GM12865 (cell line): Measurements from ENCODE around the gene FADS1.

Source experiments
- DNase-seq: peaks from one replicate; pipeline ENCODE4 v3.0.0; 2010; ENCODE audit warnings: low read depth
- H3K4me3 ChIP-seq: 2 replicates; pipeline ENCODE4 v1.5.1; 2011; ENCODE audit warnings: mild to moderate bottlenecking, low read depth, low read length, control low read depth
- TF ChIP-seq, protein P1 (sequence below): IDR thresholded peaks from 2 replicates; pipeline ENCODE4 v1.5.1; 2011; ENCODE audit warnings: low read length, control low read depth, low read depth, inconsistent platforms; ENCODE audit not compliant: insufficient read depth; ENCODE audit errors: missing control alignments

The FADS1 gene

GRCh38 chr11:61812736-61813411, 3.9 kb downstream of the FADS1 start:
- TF ChIP-seq, protein P1, sequence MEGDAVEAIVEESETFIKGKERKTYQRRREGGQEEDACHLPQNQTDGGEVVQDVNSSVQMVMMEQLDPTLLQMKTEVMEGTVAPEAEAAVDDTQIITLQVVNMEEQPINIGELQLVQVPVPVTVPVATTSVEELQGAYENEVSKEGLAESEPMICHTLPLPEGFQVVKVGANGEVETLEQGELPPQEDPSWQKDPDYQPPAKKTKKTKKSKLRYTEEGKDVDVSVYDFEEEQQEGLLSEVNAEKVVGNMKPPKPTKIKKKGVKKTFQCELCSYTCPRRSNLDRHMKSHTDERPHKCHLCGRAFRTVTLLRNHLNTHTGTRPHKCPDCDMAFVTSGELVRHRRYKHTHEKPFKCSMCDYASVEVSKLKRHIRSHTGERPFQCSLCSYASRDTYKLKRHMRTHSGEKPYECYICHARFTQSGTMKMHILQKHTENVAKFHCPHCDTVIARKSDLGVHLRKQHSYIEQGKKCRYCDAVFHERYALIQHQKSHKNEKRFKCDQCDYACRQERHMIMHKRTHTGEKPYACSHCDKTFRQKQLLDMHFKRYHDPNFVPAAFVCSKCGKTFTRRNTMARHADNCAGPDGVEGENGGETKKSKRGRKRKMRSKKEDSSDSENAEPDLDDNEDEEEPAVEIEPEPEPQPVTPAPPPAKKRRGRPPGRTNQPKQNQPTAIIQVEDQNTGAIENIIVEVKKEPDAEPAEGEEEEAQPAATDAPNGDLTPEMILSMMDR: no peak
- H3K4me3 ChIP-seq: no peak overlapping the region
- DNase-seq: no peak

GRCh38 chr11:61811831-61812230, 5.0 kb downstream of the FADS1 start:
- no peak for DNase-seq
- TF ChIP-seq, protein P1: no peak
- no peak overlapping the region for H3K4me3 ChIP-seq

- TF ChIP-seq, protein P1: no peak
- DNase-seq: no peak
These were observed 6.1 kb downstream of the FADS1 start for GRCh38 chr11:61810671-61811175.

DNA sequence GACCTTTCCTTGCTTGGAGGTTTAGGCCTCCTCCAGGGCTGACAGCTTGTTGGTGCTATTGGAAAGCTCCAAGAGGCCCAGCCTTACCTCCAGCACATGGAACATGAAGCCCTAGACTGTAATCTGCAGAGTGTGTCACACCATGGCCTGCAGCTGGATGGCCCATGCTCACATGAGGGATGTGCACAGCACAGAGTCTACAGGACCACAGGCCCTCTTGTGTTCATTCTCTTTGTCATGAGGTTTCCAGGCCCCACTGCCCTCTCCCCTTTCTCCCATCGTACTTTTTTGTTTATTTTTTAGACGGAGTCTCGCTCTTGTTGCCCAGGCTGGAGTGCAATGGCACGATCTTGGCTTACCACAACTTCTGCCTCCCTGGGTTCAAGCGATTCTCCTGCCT, 10.0 kb downstream of the FADS1 start:
- TF ChIP-seq, protein P1: no peak
- DNase-seq: no peak
- H3K4me3 ChIP-seq: no peak overlapping the region

More at GRCh38 chr11:61810671-61811175, 6.1 kb downstream of the FADS1 start:
- no peak overlapping the region for H3K4me3 ChIP-seq

GRCh38 chr11:61805146-61805545, 11.7 kb downstream of the FADS1 start:
- DNase-seq: no peak
- TF ChIP-seq, protein P1: no peak
- H3K4me3 ChIP-seq: no peak overlapping the region

DNA sequence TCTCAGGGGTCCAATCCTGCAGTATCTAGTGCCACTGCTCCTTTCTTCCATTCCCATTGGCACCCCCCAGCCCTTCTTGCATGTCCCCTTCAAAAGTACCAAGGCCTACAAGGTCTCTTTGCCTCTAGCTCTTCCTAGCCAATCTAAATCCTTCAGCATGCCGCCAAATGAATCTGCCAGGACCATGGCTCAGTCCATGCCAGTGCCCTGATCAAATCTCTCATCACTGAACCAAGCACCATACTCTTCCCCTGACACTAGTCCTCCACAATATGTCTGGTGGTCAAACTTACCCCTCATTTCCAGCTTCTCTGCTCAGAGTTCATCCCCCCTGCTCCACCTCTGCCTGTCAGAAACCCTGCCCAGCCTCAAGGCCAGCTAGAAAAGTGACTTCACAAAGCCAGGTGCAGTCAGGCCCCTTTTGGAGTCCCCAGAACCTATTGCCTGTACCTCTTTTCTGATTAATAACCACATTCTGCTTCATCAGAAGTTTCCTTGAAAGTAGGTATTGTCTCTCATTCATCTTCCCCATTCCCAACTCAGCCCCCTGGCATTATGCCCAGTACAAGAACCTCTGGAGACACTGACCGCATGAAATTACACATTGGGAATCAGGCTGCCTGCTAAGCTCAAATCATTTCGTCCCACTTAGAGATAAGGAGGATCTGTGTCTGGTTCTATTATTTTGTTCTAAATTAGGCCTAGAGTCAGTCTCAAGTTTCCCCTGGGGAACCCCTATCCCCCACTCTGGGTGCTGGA, 12.7 kb downstream of the FADS1 start:
- H3K4me3 ChIP-seq: no peak overlapping the region
- TF ChIP-seq, protein P1: no peak
- no peak for DNase-seq

DNA sequence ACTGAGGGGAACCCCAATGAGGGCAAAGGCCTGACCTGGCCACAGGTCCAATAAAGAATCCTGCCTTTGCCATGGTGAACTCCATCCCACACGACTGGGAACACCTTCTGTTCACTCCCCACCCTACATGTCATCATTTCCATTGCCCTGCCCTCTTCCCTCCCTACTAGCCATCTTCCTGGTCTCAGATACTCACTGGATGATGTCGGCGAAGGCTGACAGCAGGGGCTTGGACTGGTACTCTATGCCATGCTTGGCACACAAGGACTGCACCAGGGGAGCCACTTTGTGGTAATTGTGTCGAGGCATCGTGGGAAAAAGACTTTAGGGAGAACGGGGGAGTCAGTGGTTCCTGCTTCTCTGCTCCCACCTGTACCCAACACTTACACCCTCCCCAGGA, 14.2 kb downstream of the FADS1 start:
- H3K4me3 ChIP-seq: no peak overlapping the region
- DNase-seq: no peak
- TF ChIP-seq, protein P1: no peak
